Smooth muscle cell (in vitro differentiated cells): ENCODE results near the gene C9orf78. TPM values are rescaled to one million over a fixed set of nuclear protein-coding genes. Genes with fewer than 3 reads are reported as not detected.

Source experiments
- DNase-seq: peaks from one replicate; lab custom pipeline; 2025; ENCODE audit not compliant: unreplicated experiment; lab: John Stamatoyannopoulos, UW
- H2AFZ ChIP-seq: fragments of 200-600 bp; sonication (generic); 2 replicates; pipeline ENCODE4 v1.6.0; 2016; ENCODE audit warnings: antibody characterized with exemption, low read depth, mild to moderate bottlenecking
- H3F3A ChIP-seq: fragments of 200-600 bp; sonication (generic); 2 replicates; pipeline ENCODE4 v1.6.0; 2017; ENCODE audit warnings: antibody characterized with exemption, low read depth
- H3K27ac ChIP-seq: fragments of 200-600 bp; sonication (generic); 2 replicates; pipeline ENCODE4 v1.5.1; 2016; ENCODE audit warnings: low read depth, mild to moderate bottlenecking
- H3K27me3 ChIP-seq: fragments of 200-600 bp; sonication (generic); 2 replicates; pipeline ENCODE4 v1.6.1; 2016; ENCODE audit warnings: low read depth, mild to moderate bottlenecking
- H3K36me3 ChIP-seq: fragments of 200-600 bp; sonication (generic); 2 replicates; pipeline ENCODE4 v1.5.1; 2016; ENCODE audit warnings: low read depth
- H3K4me1 ChIP-seq: fragments of 200-600 bp; sonication (generic); 2 replicates; pipeline ENCODE4 v1.5.1; 2016; ENCODE audit warnings: low read depth
- H3K4me2 ChIP-seq: fragments of 200-600 bp; sonication (generic); 2 replicates; pipeline ENCODE4 v1.6.0; 2016; ENCODE audit warnings: mild to moderate bottlenecking
- H3K4me3 ChIP-seq: fragments of 200-600 bp; sonication (generic); 2 replicates; pipeline ENCODE4 v1.5.1; 2016; ENCODE audit warnings: mild to moderate bottlenecking
- H3K79me2 ChIP-seq: fragments of 200-600 bp; sonication (generic); 2 replicates; pipeline ENCODE4 v1.6.0; 2016; ENCODE audit warnings: low read depth, mild to moderate bottlenecking
- H3K9ac ChIP-seq: fragments of 200-600 bp; sonication (generic); 2 replicates; pipeline ENCODE4 v1.6.0; 2016; ENCODE audit warnings: low read depth
- H3K9me3 ChIP-seq: fragments of 200-600 bp; sonication (generic); replicated peaks from 2 replicates; pipeline ENCODE4 v1.5.1; 2016; ENCODE audit warnings: low read depth
- H4K20me1 ChIP-seq: fragments of 200-600 bp; sonication (generic); 2 replicates; pipeline ENCODE4 v1.6.0; 2016; ENCODE audit warnings: low read depth
- WGBS: methylation state at CpG from one replicate; pipeline ENCODE4 v1.1.7; 2016; ENCODE audit warnings: low lambda C conversion rate; 5-methylcytosine and 5-hydroxymethylcytosine counted together
- polyA plus RNA-seq: library from polyadenylated mRNA; unstranded; fragments of >200 nt; fragmentation: Nextera tagmentation; extraction: Ambion mirVana; gene quantifications from 2 replicates; pipeline ENCODE4 v1.2.1, GENCODE V29; 2016
- total RNA-seq: library from RNA; depleted of rRNA; stranded (reverse); fragments of >200 nt; gene quantifications from 2 replicates; pipeline ENCODE4 v1.2.3, GENCODE V29; 2014
- TF ChIP-seq, protein P1 (sequence below): fragments of 200-600 bp; sonication (generic); IDR thresholded peaks from 2 replicates; pipeline ENCODE4 v1.5.1; 2017; ENCODE audit warnings: borderline replicate concordance, mild to moderate bottlenecking, antibody characterized with exemption; ENCODE audit not compliant: insufficient read depth, poor library complexity, severe bottlenecking

Gene C9orf78
- total and polyA plus RNA-seq, 2 experiments from 2014 or later = 38.0 to 53.8 TPM

DNA sequence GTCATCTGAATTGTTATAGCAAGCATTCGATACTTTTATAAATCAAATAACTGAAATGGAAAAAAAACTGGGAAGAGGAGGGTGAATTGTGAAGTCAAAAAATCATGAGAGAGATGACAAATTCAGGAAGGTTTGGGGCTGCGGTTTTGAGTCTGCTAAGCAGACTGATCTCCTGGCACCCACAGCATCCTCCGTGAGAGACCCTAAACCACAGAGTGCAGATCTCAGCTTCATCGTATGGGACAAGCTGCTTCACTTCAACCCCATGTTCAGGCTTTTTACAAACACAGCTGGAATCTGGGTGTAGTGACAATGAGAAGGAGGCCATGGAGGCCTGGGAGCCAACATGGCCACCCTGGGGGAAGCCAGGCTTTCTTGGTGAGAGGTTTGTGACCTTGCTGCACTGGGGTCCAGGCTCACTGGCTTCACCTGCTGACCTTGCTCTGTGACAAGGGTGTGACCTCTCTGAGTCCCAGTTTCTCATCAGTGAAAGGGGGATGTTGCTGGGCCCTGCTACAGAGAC lies 19.6 kb upstream of the C9orf78 start:
- H3K36me3 ChIP-seq = no peaks in the 10 kb centered on the region
- H3F3A ChIP-seq = no peaks in the 10 kb centered on the region
- DNase-seq = no peak
- H3K79me2 ChIP-seq = no peaks in the 10 kb centered on the region
- TF ChIP-seq, protein P1, sequence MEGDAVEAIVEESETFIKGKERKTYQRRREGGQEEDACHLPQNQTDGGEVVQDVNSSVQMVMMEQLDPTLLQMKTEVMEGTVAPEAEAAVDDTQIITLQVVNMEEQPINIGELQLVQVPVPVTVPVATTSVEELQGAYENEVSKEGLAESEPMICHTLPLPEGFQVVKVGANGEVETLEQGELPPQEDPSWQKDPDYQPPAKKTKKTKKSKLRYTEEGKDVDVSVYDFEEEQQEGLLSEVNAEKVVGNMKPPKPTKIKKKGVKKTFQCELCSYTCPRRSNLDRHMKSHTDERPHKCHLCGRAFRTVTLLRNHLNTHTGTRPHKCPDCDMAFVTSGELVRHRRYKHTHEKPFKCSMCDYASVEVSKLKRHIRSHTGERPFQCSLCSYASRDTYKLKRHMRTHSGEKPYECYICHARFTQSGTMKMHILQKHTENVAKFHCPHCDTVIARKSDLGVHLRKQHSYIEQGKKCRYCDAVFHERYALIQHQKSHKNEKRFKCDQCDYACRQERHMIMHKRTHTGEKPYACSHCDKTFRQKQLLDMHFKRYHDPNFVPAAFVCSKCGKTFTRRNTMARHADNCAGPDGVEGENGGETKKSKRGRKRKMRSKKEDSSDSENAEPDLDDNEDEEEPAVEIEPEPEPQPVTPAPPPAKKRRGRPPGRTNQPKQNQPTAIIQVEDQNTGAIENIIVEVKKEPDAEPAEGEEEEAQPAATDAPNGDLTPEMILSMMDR = no peak
- H3K27ac ChIP-seq = no peak overlapping the region
- no peak overlapping the region for H3K4me2 ChIP-seq
- H3K27me3 ChIP-seq = no peaks in the 10 kb centered on the region
- H3K4me1 ChIP-seq = no peaks in the 10 kb centered on the region
- H3K9me3 ChIP-seq = no peaks in the 10 kb centered on the region
- H4K20me1 ChIP-seq = peaks cover under 1% of the 10 kb centered on the region
- WGBS = 99% methylated on average over 4 of the region's 4 CpGs
- no peak overlapping the region for H2AFZ ChIP-seq
- H3K9ac ChIP-seq = no peak overlapping the region
- H3K4me3 ChIP-seq = no peak overlapping the region

DNA sequence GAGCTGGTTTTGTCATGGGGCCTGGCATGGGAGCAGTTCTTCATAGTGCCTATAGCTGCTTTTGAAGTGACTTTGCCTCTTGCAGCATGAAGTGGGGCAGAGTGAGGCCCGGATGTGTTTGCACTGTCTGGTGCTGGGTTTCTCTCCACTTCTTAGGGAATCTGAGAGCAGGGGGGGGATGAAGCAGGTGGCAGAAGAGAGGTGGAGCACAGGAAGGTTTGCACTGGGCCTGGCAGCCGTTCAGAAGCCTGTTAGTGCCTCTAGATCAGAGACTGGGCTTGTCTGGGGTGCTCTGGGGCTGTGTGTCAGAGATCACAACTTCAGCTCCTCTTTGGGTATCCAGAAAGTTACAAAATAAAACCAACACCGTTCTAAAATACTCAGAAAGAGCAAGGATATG lies 18.5 kb upstream of the C9orf78 start:
- no peak overlapping the region for H3K27ac ChIP-seq
- TF ChIP-seq, protein P1 = no peak
- no peak overlapping the region for H3K4me2 ChIP-seq
- no peak overlapping the region for H3K9ac ChIP-seq
- no peak for DNase-seq
- peaks cover 10% of the 10 kb centered on the region for H4K20me1 ChIP-seq
- H3K79me2 ChIP-seq = no peaks in the 10 kb centered on the region
- H3K9me3 ChIP-seq = no peaks in the 10 kb centered on the region
- H3F3A ChIP-seq = no peaks in the 10 kb centered on the region
- H3K36me3 ChIP-seq = no peaks in the 10 kb centered on the region
- H3K4me3 ChIP-seq = no peak overlapping the region
- H3K4me1 ChIP-seq = no peaks in the 10 kb centered on the region
- no peaks in the 10 kb centered on the region for H3K27me3 ChIP-seq
- WGBS = 57% methylated on average over 3 of the region's 3 CpGs
- no peak overlapping the region for H2AFZ ChIP-seq

- no peak overlapping the region for H3K9ac ChIP-seq
- no peaks in the 10 kb centered on the region for H3K4me1 ChIP-seq
- no peaks in the 10 kb centered on the region for H3K36me3 ChIP-seq
- DNase-seq = no peak
- H3K4me3 ChIP-seq = no peak overlapping the region
- H2AFZ ChIP-seq = no peak overlapping the region
- H3K27me3 ChIP-seq = no peaks in the 10 kb centered on the region
- TF ChIP-seq, protein P1 = no peak
- no peak overlapping the region for H3K27ac ChIP-seq
- H3K4me2 ChIP-seq = no peak overlapping the region
- no peaks in the 10 kb centered on the region for H3F3A ChIP-seq
- no peaks in the 10 kb centered on the region for H3K9me3 ChIP-seq
- H3K79me2 ChIP-seq = no peaks in the 10 kb centered on the region
- 57% methylated on average over 5 of the region's 5 CpGs for WGBS
- H4K20me1 ChIP-seq = peaks cover 13% of the 10 kb centered on the region
Observed at GRCh38 chr9:129852579-129852978, 17.5 kb upstream of the C9orf78 start.

DNA sequence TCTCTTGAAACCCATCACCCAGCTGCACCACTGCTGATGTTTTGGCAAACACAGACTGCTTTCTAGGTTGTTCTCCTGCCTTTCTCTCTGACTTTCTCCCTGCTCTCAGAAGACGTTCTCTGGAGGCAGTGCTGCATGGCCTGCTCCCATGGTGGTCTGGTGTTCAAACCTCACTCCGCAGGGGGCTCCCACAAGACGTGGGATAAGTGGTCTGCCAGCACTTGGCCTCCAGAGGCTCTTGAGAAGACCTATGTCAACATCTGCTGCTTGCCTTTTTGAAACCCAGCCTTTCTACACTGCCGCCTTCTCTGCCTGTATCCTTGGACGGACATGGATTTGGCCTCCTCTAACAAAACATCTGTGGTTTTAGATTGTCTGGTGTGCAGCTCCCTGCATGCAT lies 16.7 kb upstream of the C9orf78 start:
- no peak overlapping the region for H3K9ac ChIP-seq
- no peaks in the 10 kb centered on the region for H3K36me3 ChIP-seq
- no peaks in the 10 kb centered on the region for H3F3A ChIP-seq
- peaks cover 19% of the 10 kb centered on the region for H4K20me1 ChIP-seq
- no peaks in the 10 kb centered on the region for H3K27me3 ChIP-seq
- no peak overlapping the region for H2AFZ ChIP-seq
- no peak overlapping the region for H3K4me2 ChIP-seq
- H3K4me1 ChIP-seq = no peaks in the 10 kb centered on the region
- 75% methylated on average over 5 of the region's 5 CpGs for WGBS
- H3K9me3 ChIP-seq = no peaks in the 10 kb centered on the region
- no peaks in the 10 kb centered on the region for H3K79me2 ChIP-seq
- DNase-seq = no peak
- H3K4me3 ChIP-seq = no peak overlapping the region
- H3K27ac ChIP-seq = no peak overlapping the region
- TF ChIP-seq, protein P1 = no peak
